NCI-H748 treated with DMSO at 0.1 percent for 48 hours (cell line): Measurements from ENCODE around the gene ACTR10.

Source experiments
- DNase-seq: peaks from one replicate; lab custom pipeline; 2025; lab: John Stamatoyannopoulos, UW

ACTR10 gene

DNA sequence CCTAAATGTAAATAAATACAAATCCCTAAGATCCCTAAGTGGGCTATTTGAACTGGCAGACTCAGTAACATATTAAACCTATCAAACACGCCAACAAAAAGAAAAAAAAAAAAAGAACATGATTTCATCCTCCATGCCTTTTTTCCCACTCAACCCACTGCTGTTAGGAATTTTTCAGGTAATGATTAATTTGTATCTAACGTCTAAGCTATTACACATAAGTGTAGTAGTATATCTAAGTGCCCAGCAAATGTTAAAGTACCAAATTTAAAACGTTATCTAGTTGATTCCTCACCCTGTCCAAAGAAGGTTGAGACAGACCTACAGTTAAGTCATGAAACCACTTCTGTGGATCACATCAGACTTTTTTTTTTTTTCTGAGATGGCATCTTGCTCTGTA lies 82.0 kb downstream of the ACTR10 start:
- no peak for DNase-seq

GRCh38 chr14:58282925-58283593 lies 83.1 kb downstream of the ACTR10 start:
- DNase-seq, result no peak

GRCh38 chr14:58283730-58284129 lies 83.8 kb downstream of the ACTR10 start:
- DNase-seq, result no peak

- DNase-seq, result no peak
These were observed 85.2 kb downstream of the ACTR10 start for GRCh38 chr14:58285132-58285531.
